GM21786 (cell line): ENCODE results near the gene RAP1GAP.
"Not testable (repeated sequence)": the region's sequence is repeated elsewhere in the genome, so short reads cannot be mapped to it uniquely, and the experiment has no call there.

Source experiments
- ATAC-seq: cut with Tn5 transposase; IDR thresholded peaks from one replicate; pipeline ENCODE4 v1.9.1; 2021; ENCODE audit not compliant: unreplicated experiment

Gene RAP1GAP

GRCh38 chr1:21680381-21680780, 11.2 kb upstream of the RAP1GAP start:
- ATAC-seq, result no peak

DNA sequence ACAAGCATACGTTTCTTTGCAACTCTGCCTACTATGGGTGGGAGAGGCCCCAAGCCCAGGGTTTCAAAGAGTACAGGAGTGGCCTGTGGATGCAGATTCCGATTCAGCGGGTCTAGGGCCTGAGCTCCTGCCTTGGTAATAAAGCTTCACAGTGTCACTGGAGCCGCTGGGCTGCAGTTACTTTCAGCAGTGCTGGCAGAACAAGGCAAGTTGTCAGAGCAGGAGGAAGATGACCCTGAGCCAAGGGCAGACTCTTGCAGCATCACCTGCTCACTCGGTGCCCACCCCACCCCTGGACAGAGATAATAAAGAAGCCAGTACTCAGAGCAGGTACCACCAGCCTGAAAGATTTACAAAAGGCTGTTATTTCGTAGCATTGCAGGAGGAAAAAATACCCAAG, 8.0 kb upstream of the RAP1GAP start:
- ATAC-seq, result no peak

GRCh38 chr1:21674957-21675356, 5.8 kb upstream of the RAP1GAP start:
- no peak for ATAC-seq

DNA sequence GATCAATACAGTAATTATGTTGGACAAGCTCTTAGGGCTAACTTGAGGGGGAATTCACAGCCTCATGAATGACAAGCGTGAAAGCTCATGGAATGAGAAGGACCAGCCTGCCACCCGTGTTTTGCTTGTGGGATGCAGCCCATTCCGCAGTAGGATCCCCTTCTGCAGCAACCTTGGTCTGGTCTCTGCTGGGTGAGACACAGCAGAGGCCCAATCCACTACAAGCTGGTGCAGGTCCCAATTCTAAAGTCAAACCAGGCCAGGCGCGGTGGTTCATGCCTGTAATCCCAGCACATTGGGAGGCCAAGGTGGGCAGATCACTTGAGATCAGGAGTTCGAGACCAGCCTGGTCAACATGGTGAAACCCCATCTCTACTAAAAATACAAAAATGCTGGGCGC, 4.7 kb upstream of the RAP1GAP start:
- ATAC-seq, result not testable (repeated sequence)

- ATAC-seq, result no peak
Measured at GRCh38 chr1:21673277-21673780, 4.2 kb upstream of the RAP1GAP start.

GRCh38 chr1:21672478-21673276, 3.5 kb upstream of the RAP1GAP start:
- ATAC-seq, result no peak

GRCh38 chr1:21671915-21672314, 2.8 kb upstream of the RAP1GAP start:
- ATAC-seq, result no peak

- no peak for ATAC-seq
Measured at GRCh38 chr1:21670956-21671902, 2.1 kb upstream of the RAP1GAP start.

GRCh38 chr1:21670059-21670881, 1.1 kb upstream of the RAP1GAP start:
- ATAC-seq, result no peak

- no peak for ATAC-seq
Measured at GRCh38 chr1:21668951-21669257, 253 bp downstream of the RAP1GAP start.

- no peak for ATAC-seq
Measured at GRCh38 chr1:21668232-21668950, 766 bp downstream of the RAP1GAP start.

- ATAC-seq, result no peak
Measured at GRCh38 chr1:21667348-21668231, 1.6 kb downstream of the RAP1GAP start.

DNA sequence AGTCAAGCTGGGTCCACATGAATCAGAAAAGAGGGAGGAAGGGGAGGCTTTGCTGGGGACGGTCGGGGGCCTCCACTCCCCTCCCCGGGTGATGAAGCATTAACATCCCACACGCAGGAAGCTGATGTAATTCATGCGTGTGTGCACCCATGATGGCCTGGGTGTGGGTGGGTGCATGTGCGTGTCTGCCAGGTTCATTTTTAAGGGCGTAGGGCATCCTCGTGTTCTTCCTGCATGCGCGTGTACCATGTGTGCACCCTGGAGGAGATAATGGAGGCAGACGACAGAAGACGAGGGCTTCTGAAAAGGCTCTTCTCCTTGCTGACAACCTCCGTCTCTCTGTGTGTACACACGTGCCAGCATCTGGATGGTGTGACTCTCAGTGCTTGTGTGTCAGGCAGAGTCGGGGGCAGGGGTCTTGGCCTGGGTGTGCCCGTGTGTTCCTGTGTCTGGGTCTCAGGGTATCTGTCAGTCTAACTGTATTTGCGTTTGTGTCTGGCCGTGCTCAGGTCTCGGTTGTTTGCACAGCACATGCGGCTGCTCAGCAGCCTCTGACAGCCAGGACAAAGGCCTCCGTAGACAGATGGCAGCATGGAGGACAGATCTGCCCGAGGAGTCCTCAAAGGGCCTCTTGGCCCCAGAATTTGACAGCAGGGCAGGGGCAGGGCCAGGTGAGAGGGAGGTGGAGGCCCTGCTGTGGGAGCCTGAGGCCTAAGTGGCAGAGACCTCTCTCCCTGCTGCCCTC, 2.4 kb downstream of the RAP1GAP start:
- ATAC-seq, result no peak

- ATAC-seq, result no peak
Measured at GRCh38 chr1:21665711-21666575, 3.2 kb downstream of the RAP1GAP start.

GRCh38 chr1:21664806-21665588, 4.2 kb downstream of the RAP1GAP start:
- ATAC-seq, result no peak

DNA sequence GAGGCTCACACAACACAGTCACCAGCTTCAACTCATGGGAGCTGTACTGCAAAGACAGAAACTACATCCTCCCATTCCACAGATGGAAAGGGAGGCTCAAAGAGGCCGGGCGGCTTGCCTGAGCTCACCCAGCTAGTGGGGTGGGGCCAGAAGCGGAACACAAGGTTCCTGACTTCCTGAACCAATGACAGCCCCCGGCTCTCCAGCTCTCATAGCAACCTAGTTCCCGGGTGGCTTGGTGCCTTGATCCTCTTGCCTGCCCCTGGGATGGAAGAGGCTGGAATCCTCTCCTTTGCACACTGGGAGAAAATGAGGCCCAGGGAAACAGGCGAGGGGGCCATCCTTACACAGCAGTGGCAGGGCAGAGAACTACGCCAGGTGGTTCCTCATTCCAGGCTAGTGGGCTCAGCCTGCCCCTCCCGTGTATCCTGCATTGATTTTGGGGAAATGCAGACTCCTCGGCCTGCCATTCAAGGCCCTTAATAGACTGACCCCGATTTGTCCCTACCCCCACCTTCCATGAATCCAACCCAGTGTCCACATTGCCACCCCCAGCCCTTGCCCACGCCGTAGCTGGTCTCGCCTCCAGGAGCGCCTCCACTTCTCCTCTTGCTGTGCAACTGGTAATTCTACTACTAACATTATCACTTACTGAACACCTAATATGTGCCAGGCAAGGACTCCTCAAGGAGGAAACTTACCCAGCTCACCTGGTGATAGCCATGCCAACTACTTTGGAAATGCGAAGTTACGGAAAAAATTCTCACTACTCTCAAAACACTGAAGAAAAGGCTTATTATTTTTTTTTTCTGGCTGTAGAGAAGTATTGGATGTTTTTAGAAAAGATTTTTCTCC, 5.0 kb downstream of the RAP1GAP start:
- no peak for ATAC-seq
